ENCODE data around the gene PLPPR3.

The PLPPR3 gene

GRCh38 chr19:765179-765738 is 56.5 kb downstream of the PLPPR3 start:
- DNase-seq, result no peak

- DNase-seq, result no peak
Measured at GRCh38 chr19:764301-764700, 57.5 kb downstream of the PLPPR3 start.

GRCh38 chr19:763869-764268 is 57.9 kb downstream of the PLPPR3 start:
- DNase-seq, result no peak

GRCh38 chr19:763181-763580 is 58.6 kb downstream of the PLPPR3 start:
- no peak for DNase-seq
